Measurements from ENCODE around the gene PPM1H.

Gene PPM1H

DNA sequence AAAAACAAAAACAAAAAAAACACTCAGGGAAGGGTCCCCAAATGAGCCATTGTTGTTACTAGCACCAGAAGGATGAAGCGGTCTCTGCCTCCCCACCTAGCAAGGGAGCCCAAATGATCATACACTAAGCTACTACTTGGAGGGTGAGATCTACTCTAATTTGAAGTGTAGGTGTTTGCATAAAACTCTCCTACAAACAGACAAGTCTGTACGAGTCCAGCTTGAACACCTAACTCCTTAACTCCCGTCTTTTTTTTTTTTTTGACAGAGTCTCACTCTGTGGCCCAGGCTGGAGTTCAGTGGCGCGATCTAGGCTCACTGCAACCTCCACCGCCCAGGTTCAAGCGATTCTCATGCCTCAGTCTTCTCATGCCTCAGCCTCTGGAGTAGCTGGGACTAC lies 132.6 kb downstream of the PPM1H start:
- no peak overlapping the region for H3K27ac ChIP-seq (ENCODE audit: low read length)
- H3K27me3 ChIP-seq (ENCODE audit: control insufficient read depth, insufficient read depth, low read length), result no peaks in the 10 kb centered on the region
- no peak overlapping the region for H3K9ac ChIP-seq (ENCODE audit: low read length)
- H3K36me3 ChIP-seq (ENCODE audit: control insufficient read depth, low read depth, low read length), result no peaks in the 10 kb centered on the region
- no peak overlapping the region for H3K4me3 ChIP-seq (ENCODE audit: low read length)
- H3K9me3 ChIP-seq (ENCODE audit: control insufficient read depth, low read depth, low read length), result no peaks in the 10 kb centered on the region
- H3K4me1 ChIP-seq (ENCODE audit: control insufficient read depth, low read depth, low read length), result no peaks in the 10 kb centered on the region

DNA sequence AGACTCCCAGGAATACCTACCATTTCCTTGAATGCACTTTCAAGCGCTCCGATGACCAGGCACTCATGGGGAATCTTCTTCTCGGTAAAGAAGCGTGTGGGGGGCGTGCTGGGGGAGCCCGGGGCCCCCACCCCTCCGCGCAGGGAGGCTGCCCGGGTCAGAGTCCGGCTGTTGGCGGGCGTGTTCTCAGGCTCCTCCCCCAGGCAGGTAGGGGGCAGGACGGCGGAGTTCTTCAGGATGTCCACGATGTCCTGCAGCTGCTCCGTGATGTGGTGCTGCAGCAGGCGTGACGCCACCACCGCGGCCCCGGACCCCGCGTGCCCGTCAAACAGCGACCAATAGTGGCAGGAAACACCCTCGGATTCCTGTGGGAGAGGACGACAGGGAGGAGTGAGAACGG lies 133.2 kb downstream of the PPM1H start:
- no peaks in the 10 kb centered on the region for H3K4me1 ChIP-seq (ENCODE audit: control insufficient read depth, low read depth, low read length)
- H3K27me3 ChIP-seq (ENCODE audit: control insufficient read depth, insufficient read depth, low read length), result no peaks in the 10 kb centered on the region
- H3K27ac ChIP-seq (ENCODE audit: low read length), result no peak overlapping the region
- no peak overlapping the region for H3K4me3 ChIP-seq (ENCODE audit: low read length)
- H3K36me3 ChIP-seq (ENCODE audit: control insufficient read depth, low read depth, low read length), result no peaks in the 10 kb centered on the region
- no peaks in the 10 kb centered on the region for H3K9me3 ChIP-seq (ENCODE audit: control insufficient read depth, low read depth, low read length)
- no peak overlapping the region for H3K9ac ChIP-seq (ENCODE audit: low read length)

DNA sequence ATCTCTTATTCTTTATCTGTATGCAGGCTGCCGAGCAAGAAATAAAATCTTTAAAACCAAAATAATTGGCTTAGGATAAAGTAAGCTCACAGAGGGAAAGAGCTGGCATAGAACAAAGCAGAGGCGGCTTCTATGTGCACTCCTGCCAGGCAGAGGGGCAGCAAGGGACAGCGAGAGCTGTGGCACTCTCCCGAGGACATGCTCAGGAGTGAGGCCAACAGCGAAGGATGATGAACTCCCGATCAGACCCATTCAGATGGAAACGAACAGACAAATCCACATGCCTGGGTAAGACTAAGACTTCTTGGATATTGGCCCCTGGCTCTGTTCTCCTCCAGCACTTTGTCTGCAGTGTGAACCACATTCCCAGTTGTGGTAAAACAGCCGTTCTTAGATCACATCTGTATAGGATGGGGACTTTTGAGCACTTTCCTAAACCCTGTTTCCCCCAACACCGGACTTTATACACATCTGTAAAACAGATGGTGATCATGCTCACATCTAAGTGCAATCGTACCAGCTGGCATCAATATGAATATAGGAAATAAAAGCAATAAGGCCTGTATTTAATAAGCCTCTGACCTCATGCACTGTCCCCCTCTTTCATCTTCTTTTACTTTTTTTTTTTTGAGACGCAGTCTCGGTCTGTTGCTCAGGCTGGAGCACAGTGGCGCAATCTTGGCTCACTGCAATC lies 134.1 kb downstream of the PPM1H start:
- no peak overlapping the region for H3K4me3 ChIP-seq (ENCODE audit: low read length)
- H3K9ac ChIP-seq (ENCODE audit: low read length), result no peak overlapping the region
- H3K27me3 ChIP-seq (ENCODE audit: control insufficient read depth, insufficient read depth, low read length), result no peaks in the 10 kb centered on the region
- no peak overlapping the region for H3K27ac ChIP-seq (ENCODE audit: low read length)
- H3K36me3 ChIP-seq (ENCODE audit: control insufficient read depth, low read depth, low read length), result no peaks in the 10 kb centered on the region
- no peaks in the 10 kb centered on the region for H3K9me3 ChIP-seq (ENCODE audit: control insufficient read depth, low read depth, low read length)
- H3K4me1 ChIP-seq (ENCODE audit: control insufficient read depth, low read depth, low read length), result no peaks in the 10 kb centered on the region

DNA sequence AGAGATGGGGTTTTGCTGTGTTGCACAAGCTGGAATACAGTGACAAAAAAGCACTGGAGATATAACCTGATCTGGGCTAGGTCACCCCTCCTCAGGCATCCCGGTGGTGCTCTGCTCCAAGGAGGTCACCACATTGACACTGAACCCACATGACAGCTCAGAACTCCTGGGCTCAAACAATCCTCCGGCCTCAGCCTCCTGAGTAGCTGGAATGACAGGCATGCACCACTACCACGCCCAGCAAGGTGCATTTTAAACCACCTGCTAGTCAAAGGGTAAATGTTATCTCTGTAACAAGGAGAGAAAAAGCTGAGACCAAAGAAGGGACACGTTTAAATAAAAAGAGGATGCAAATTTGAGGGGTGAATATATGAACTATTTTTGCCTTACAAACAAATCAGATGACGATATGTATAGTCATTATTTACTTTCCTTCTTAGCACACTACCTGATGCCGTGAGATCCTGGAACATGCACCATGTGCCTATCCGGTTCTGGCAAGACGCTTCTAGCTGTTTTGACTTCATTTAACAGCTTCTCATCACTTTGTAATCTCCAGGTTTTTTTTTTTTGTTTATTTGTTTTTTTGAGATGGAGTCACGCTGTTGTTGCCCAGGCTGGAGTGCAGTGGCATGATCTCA lies 135.1 kb downstream of the PPM1H start:
- Histone ChIP-seq H3K4me3 (ENCODE audit: low read length) (no peak overlapping the region), H3K27ac (ENCODE audit: low read length) (no peak overlapping the region), H3K27me3 (ENCODE audit: control insufficient read depth, insufficient read depth, low read length) (no peaks in the 10 kb centered on the region), H3K4me1 (ENCODE audit: control insufficient read depth, low read depth, low read length) (no peaks in the 10 kb centered on the region), H3K36me3 (ENCODE audit: control insufficient read depth, low read depth, low read length) (no peaks in the 10 kb centered on the region), H3K9ac (ENCODE audit: low read length) (no peak overlapping the region), H3K9me3 (ENCODE audit: control insufficient read depth, low read depth, low read length) (no peaks in the 10 kb centered on the region)

DNA sequence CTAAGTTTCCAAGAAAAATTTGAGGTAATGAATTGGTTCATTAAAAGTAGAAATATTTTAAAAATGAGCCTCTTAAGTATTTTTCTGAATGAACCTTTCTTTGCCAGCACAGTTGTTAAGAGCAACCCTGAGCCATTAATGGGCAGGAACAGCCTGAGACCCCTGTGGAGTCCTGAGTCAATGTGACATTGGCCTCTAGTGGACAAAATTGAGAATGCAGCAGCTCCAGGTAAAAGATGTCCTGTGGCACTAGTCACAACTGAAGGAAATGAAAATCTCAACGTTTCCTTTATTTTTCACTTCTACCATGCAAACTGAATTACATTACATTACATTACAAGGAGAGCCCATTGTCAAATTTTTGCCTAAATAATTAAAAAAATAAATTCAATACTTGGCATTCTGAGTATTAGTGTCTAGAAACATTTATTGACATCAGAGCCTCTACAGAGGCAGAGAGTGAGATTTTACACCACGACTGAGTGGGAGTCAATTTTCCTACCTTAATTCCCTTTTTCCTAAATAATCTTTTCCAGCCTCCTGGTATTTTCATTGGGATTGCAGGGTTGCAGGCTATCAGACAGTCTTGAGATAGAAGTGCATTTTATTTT lies 135.7 kb downstream of the PPM1H start:
- Histone ChIP-seq H3K9ac (ENCODE audit: low read length) (no peak overlapping the region), H3K27me3 (ENCODE audit: control insufficient read depth, insufficient read depth, low read length) (no peaks in the 10 kb centered on the region), H3K9me3 (ENCODE audit: control insufficient read depth, low read depth, low read length) (no peaks in the 10 kb centered on the region), H3K4me3 (ENCODE audit: low read length) (no peak overlapping the region), H3K4me1 (ENCODE audit: control insufficient read depth, low read depth, low read length) (peaks cover 5% of the 10 kb centered on the region), H3K36me3 (ENCODE audit: control insufficient read depth, low read depth, low read length) (no peaks in the 10 kb centered on the region), H3K27ac (ENCODE audit: low read length) (no peak overlapping the region)

DNA sequence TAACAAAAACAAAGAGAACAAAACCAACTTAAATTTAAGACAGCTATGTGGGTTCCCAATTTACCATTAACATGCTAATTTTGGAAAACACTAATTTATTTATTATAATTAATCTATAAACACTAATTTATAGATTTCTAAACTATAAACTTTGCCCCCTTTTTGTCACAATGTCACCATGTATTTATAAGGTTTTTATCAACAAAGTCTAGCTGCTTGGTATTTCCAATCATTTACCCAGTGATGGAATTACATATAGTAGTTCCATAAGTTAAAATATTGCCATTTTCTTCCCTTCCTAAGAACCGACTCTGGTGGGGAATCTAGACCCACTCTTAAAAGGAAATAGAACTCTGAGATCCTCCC lies 140.7 kb downstream of the PPM1H start:
- Histone ChIP-seq H3K9me3 (ENCODE audit: control insufficient read depth, low read depth, low read length) (no peaks in the 10 kb centered on the region), H3K27me3 (ENCODE audit: control insufficient read depth, insufficient read depth, low read length) (no peaks in the 10 kb centered on the region), H3K9ac (ENCODE audit: low read length) (no peak overlapping the region), H3K4me1 (ENCODE audit: control insufficient read depth, low read depth, low read length) (peaks cover 16% of the 10 kb centered on the region), H3K27ac (ENCODE audit: low read length) (no peak overlapping the region), H3K4me3 (ENCODE audit: low read length) (no peak overlapping the region), H3K36me3 (ENCODE audit: control insufficient read depth, low read depth, low read length) (no peaks in the 10 kb centered on the region)

DNA sequence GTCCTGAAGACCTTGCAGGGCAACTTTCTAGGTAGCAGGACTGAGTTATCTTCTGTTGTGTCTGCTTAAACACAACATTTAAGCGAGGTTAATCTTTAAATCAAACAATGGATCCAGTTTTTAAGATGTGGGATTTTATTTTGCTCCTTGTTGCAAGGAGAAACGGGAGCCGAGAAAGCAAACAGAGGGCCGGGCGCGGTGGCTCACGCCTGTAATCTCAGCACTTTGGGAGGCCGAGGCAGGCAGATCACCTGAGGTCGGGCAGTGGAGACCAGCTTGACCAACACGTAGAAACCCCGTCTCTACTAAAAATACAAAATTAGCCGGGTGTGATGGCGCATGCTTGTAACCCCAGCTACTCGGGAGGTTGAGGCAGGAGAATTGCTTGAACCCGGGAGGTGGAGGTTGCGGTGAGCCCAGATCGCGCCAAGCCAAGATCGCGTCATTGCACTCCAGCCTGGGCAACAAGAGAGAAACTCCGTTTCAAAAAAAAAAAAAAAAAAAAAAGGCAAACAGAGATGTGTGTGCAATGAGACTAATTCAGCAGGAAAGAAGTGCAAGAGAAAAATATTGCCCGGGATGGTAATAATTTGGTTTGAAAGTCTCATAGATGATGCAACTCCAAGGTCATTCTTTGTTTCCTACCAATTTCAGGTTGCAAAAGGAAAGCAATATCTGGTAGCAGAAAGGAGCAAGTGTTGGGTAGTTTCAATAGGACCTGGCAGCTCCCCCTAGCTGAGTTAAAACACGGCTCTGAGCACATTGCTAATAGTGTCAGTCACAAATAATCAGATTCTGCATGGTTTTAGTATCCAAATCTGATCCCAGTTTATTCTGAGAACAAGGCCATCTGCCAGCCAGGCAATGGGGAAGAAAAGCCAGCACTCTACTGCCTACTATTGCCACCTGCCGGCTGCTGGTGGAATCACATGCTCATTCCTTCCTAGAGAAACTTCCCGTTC lies 141.4 kb downstream of the PPM1H start:
- H3K36me3 ChIP-seq (ENCODE audit: control insufficient read depth, low read depth, low read length), result no peaks in the 10 kb centered on the region
- H3K9ac ChIP-seq (ENCODE audit: low read length), result no peak overlapping the region
- no peaks in the 10 kb centered on the region for H3K27me3 ChIP-seq (ENCODE audit: control insufficient read depth, insufficient read depth, low read length)
- no peak overlapping the region for H3K4me3 ChIP-seq (ENCODE audit: low read length)
- no peak overlapping the region for H3K27ac ChIP-seq (ENCODE audit: low read length)
- H3K4me1 ChIP-seq (ENCODE audit: control insufficient read depth, low read depth, low read length), result peaks cover 16% of the 10 kb centered on the region
- H3K9me3 ChIP-seq (ENCODE audit: control insufficient read depth, low read depth, low read length), result no peaks in the 10 kb centered on the region

DNA sequence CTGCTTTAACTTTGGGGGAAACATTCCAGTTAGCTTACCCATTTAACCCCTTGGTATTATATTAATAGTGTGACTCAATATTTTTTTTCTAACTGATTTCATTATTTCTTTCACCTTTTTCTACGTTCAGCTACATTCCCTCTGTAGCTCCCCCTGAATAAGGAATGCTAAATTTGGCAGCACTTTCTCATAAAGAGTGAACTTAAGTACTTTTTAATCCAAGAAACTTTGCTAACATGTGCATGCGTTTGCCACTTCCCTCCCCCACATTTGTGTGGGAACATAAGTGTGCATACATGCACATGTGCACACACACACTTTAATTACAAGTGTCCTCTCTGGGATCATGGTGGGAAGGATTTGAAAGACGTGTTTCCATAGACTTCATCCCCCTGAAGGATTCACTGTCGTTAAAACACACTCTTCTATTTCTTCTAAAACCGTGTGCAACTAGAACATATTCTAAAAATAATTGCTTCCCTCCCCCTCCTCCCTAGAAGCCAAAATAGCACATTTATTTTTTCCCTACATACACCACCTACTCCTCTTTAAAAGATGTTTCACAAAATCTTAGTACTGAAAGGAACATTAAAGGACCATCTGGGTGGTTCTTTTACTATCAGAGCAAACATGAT lies 142.6 kb downstream of the PPM1H start:
- Histone ChIP-seq H3K27ac (ENCODE audit: low read length) (no peak overlapping the region), H3K9me3 (ENCODE audit: control insufficient read depth, low read depth, low read length) (no peaks in the 10 kb centered on the region), H3K4me3 (ENCODE audit: low read length) (no peak overlapping the region), H3K4me1 (ENCODE audit: control insufficient read depth, low read depth, low read length) (peaks cover 16% of the 10 kb centered on the region), H3K27me3 (ENCODE audit: control insufficient read depth, insufficient read depth, low read length) (no peaks in the 10 kb centered on the region), H3K9ac (ENCODE audit: low read length) (no peak overlapping the region), H3K36me3 (ENCODE audit: control insufficient read depth, low read depth, low read length) (no peaks in the 10 kb centered on the region)

DNA sequence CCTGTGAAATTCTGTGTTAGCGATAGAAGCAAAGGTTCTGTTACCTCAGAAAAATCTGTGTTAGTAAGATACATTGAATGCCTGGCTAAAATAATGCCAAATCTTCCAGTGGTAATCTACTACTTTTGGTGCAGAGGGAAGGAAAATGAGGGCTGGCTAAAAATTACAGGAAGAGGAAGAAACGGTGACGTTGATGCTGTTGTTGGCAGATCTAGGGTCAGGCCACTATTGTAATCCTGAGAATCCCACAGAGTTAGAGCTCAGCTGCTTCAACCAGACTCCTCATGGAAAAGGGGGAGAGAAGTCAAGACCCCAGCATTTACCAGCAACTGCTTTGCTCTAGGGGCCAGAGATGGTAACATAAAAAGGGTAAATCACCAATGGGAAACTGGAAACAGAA lies 145.1 kb downstream of the PPM1H start:
- H3K9me3 ChIP-seq (ENCODE audit: control insufficient read depth, low read depth, low read length), result no peaks in the 10 kb centered on the region
- H3K27ac ChIP-seq (ENCODE audit: low read length), result no peak overlapping the region
- peaks cover 16% of the 10 kb centered on the region for H3K4me1 ChIP-seq (ENCODE audit: control insufficient read depth, low read depth, low read length)
- no peak overlapping the region for H3K4me3 ChIP-seq (ENCODE audit: low read length)
- H3K27me3 ChIP-seq (ENCODE audit: control insufficient read depth, insufficient read depth, low read length), result no peaks in the 10 kb centered on the region
- no peaks in the 10 kb centered on the region for H3K36me3 ChIP-seq (ENCODE audit: control insufficient read depth, low read depth, low read length)
- H3K9ac ChIP-seq (ENCODE audit: low read length), result no peak overlapping the region

DNA sequence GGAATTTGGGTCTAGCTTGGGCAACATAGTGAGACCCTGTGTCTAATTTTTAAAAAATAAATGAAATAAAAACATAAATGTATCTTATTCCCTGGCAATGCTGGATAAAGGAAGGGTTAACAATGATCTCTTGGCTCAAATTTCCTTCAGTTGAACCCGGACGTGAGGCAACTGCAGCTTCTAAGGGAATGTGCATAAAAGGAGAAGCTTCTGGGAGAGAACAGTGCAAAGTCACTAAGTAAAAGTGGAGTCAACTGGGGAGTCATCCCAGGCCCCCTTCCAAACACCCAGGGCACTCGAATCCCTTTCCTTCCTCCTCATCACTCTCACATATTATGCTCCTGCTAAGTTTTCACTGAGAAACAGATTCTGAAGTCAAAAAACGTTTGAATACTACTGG lies 147.3 kb downstream of the PPM1H start:
- Histone ChIP-seq H3K9ac (ENCODE audit: low read length) (no peak overlapping the region), H3K27ac (ENCODE audit: low read length) (no peak overlapping the region), H3K9me3 (ENCODE audit: control insufficient read depth, low read depth, low read length) (no peaks in the 10 kb centered on the region), H3K4me3 (ENCODE audit: low read length) (no peak overlapping the region), H3K36me3 (ENCODE audit: control insufficient read depth, low read depth, low read length) (no peaks in the 10 kb centered on the region), H3K4me1 (ENCODE audit: control insufficient read depth, low read depth, low read length) (peaks cover 12% of the 10 kb centered on the region), H3K27me3 (ENCODE audit: control insufficient read depth, insufficient read depth, low read length) (no peaks in the 10 kb centered on the region)

DNA sequence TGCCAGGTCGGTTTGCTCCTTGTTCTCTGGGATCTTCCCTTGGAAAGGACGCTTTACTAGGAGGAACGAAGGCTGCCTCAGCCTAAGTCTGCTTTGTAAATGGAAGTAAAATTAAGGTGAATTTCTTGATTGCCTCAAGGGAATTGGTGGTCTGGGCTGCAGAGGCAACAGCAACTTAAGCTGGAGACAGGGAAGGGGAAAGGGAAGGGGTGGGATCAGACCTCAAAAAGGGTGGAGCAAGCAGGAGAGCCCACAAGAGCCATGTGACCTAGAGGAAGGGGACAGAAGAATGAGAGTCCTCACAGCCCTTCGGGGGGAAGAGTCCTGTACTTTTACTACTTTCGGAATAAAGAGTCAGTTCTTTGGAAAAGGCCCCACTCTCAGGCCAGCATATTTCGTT lies 147.9 kb downstream of the PPM1H start:
- Histone ChIP-seq H3K27me3 (ENCODE audit: control insufficient read depth, insufficient read depth, low read length) (no peaks in the 10 kb centered on the region), H3K4me3 (ENCODE audit: low read length) (no peak overlapping the region), H3K36me3 (ENCODE audit: control insufficient read depth, low read depth, low read length) (no peaks in the 10 kb centered on the region), H3K4me1 (ENCODE audit: control insufficient read depth, low read depth, low read length) (peaks cover 9% of the 10 kb centered on the region), H3K27ac (ENCODE audit: low read length) (no peak overlapping the region), H3K9me3 (ENCODE audit: control insufficient read depth, low read depth, low read length) (no peaks in the 10 kb centered on the region), H3K9ac (ENCODE audit: low read length) (no peak overlapping the region)
